NCI-H82 (cell line): ENCODE data around the gene PSMA6.
"Not testable (repeated sequence)": the region's sequence is repeated elsewhere in the genome, so short reads cannot be mapped to it uniquely, and the experiment has no call there.

Source experiments
- DNase-seq: peaks from one replicate; lab custom pipeline; 2025; lab: John Stamatoyannopoulos, UW

The PSMA6 gene

DNA sequence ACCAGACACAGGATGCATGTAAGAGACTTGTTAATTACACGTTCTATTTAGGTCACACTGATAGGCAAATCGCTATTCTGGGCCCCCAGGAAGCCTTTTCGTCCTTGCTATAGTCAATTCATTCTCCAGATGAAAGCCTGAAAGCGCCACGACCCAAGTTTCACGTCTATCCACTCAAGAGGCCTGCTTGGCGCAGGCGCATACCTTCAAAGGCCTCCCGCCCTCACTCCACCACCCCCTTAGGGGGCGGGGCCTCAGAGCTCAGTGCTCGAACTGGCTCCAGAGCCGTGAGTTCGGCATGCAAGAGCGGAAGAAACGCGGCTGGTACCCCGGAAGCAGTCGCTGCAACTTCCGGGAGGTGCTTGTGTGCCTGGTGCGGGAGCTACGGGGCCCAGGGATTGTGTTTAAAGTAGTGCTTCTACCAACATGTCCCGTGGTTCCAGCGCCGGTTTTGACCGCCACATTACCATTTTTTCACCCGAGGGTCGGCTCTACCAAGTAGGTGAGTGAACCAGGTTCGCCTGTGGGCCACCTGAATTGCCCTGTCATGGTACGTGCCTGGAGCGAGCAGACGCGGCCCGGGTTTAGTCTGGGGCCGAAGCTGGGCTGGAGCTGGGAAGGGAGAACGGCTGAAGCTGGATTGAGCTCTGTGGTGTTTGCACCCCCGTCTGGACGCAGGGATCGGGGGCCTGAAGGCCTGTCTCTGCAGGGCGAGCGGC lies at the start of gene PSMA6:
Gene PSMA6, plus strand, starts transcription at position 332 of the 719 bp plus-strand sequence. Its CDS starts 95 bp downstream, at position 427.
- DNase-seq, result peak; percentile 99

DNA sequence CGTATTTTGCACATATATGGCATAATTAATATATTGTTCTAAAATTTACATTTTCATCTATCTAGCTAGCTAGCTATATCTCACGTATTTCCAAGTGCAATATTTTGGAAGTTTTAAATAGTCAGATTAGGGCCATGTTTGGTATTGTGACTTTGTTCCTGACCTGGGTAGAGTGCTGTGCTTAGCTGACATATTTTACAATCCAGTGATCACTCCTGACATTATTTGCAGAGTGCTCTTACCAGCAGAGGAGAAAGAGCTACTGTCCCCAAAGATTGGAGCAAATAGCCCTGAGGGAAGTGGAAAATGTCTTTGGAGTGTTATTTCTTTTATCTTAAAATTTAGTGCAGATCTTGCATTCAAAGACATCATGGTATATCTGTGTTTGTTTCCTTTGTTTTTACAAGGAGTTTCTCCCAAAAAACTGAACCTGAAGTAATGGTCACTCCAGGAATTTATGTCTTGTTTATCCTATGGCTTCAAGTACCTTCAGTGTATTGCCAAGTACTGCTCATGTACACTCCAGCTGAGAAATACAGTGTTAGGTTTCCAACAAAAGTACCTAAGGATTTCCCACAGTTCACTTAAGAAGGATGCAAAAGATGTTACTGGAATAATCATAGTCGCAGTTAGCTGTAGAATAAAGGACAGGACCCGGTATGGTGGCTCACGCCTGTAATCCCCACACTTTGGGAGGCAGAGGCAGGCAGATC lies 49.4 kb upstream of the PSMA6 start:
- no peak for DNase-seq

DNA sequence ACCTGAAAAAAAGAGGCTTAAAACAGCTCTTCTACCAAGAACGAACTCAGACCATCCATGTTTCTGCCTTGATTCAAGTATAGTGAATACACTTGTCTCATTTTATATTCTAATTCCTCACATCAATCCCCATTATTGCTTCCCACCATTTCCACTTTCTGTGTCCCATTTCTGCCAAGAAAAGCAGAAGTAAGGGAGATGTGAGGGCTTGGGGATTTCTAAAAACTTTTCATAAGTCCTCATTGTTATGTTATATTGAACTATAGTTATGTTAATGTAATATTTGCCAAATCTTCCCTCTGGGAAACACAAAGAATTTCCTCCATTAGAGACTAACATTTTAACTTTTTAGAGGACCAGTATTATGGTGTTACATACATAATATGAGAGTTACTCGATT lies 48.2 kb upstream of the PSMA6 start:
- no peak for DNase-seq

GRCh38 chr14:35244542-35244941 lies 47.6 kb upstream of the PSMA6 start:
- DNase-seq, result no peak

GRCh38 chr14:35245051-35245450 lies 47.1 kb upstream of the PSMA6 start:
- no peak for DNase-seq

GRCh38 chr14:35247777-35248475 lies 44.3 kb upstream of the PSMA6 start:
- no peak for DNase-seq

DNA sequence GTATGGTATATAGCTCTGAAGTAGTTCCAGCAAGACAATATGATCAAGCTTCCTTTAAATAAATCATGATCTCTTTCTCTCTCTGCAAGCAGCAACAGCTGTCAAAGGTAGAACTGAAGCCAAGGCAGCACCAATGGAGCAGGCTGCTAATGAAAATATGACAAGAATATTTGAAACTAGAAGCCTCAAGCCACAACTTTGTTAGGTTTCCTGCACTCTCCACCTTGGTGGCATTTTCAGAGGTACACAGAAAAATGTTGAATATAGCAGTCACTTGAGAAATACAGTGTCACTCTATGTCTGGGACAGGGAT lies 43.8 kb upstream of the PSMA6 start:
- no peak for DNase-seq

DNA sequence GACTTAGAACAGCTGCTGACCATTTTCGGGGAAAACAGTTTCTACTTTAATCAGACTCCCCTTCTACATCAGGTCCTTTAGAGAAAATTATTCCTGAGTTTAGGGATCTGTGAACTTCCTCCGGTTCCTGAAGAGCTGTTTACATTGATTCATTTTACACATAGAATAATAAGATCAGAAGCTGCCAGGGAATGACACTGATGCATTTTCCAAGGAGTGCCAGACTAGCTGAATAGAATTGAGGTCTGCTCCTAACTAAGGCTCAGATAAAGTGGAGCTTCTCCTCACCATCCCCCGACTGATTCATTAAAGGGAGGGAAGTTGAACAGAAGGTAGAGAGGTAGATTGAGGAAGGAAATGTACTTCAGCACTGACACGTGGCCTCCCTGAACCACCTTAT lies 41.9 kb upstream of the PSMA6 start:
- DNase-seq, result no peak

DNA sequence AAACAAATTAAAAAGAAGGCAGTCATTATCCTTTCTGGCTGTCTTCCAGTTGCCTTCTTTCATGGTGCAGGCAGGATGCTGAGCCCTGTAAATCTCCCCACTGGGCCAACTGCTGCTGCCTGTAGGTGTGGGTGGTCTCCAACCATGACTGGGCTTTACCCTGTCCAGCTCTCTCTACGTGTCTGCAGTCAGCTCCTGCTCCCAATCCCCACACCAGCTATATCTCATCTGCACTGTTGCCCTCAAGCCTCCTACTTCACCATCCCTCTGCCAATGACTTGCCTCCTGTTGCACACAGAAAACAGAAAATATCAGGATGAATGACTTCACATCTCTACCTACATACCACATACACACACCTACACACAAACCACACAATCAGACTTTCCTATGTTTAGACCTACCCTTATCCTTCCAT lies 39.7 kb upstream of the PSMA6 start:
- no peak for DNase-seq

DNA sequence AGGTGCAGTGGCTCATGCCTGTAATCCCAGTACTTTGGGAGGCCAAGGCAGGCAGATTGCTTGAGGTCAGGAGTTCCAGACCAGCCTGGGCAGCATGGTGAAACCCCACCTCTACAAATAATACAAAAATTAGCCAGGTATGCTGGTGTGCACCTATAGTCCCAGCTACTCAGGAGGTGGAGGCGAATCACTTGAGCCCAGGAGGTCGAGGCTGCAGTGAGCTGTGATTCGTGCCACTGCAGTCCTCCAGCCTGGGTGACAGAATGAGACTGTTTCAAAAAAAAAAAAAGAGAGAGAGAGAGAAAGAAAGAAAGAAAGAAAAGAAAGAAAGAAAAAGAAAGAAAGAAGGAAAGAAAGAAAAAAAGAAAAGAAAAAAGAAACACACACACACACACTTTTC lies 39.1 kb upstream of the PSMA6 start:
- not testable (repeated sequence) for DNase-seq

GRCh38 chr14:35254034-35254622 lies 38.1 kb upstream of the PSMA6 start:
- not testable (repeated sequence) for DNase-seq

DNA sequence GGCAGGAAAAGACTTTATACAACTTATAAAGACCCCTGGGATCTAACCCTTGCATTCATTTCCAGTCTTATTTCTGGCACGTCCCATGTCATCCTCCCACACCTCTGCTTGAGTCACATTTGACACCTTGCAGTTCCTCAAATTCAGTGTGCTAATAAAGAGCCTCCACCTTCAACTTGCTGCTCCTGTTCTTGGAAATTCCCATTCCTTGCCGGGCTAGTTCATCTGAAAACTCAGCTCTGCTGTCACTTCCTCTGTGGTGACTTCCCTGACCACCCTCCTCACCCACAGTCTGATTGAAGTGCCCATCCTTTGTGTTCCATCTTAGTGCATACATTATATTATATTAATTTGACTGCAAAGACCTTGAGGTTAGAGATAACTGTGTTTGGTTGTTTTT lies 37.4 kb upstream of the PSMA6 start:
- no peak for DNase-seq

DNA sequence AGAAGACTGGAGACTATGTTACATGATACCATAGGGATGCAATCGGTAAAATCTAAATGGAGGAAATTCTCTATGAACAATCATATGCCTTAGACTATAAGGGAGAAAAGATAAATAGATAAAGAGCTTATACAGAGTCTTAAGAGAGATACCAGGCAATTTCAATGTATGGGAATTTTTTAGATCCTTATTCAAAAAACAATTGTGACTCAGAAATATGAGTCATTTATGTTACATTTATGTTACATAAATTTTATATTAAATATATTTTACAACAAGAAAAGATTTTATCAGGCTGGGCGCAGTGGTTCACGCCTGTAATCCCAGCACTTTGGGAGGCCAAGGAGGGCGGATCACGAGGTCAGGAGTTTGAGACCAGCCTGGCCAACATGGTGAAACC lies 36.5 kb upstream of the PSMA6 start:
- DNase-seq, result no peak

DNA sequence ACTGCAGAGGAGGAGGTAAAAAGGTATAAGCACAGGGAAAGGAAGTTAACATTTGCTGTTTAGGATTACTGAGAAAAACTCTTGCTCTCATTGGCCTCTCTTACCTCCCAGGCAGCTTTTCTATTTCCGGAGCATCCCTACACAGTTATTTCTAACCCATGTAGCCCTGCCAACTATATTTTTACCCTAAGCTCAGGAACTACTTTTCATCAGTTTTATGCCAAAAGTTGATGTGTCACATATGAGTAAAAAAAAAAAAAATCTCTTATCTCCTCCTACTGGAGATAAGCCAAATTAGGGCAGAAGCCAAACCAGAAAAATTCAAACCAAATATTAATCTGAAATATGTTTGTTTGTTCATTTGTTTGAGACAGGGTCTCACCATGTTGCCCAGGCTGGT lies 34.4 kb upstream of the PSMA6 start:
- DNase-seq, result no peak

GRCh38 chr14:35258420-35258819 lies 33.8 kb upstream of the PSMA6 start:
- DNase-seq, result no peak

GRCh38 chr14:35261774-35262173 lies 30.4 kb upstream of the PSMA6 start:
- no peak for DNase-seq

DNA sequence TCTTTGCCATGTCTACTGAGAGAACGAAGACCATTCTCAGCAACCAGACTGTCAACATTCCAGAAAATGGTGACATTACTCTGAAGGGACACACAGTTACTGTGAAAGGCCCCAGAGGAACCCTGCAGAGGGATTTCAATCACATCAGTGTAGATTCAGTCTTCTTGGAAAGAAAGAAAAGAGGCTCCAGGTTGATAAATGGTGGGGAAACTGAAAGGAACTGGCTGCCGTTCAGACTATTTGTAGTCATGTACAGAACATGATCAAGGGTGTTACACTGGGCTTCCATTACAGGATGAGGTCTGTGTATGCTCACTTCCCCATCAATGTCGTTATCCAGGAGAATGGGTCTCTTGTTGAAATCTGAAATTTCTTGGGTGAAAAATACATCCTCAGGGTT lies 29.7 kb upstream of the PSMA6 start:
- no peak for DNase-seq

DNA sequence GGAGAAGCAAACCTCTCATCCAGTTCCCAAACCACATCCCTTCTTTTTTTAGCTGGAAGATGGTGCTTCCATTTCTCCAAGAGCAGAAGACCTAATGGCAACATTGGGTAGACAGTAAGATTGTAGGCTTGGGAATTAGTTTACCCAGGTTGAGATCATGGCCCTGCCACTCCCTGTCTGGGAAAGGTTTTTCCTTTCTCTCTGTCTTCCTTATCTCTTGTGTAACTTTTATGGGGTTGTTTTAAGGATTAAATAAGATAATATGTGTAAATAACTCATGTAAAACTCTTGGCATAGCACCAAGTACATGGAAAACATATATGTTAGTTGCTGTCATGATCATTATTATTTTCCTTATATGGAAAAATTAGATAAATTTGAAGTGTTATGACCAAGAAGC lies 23.2 kb upstream of the PSMA6 start:
- DNase-seq, result no peak

DNA sequence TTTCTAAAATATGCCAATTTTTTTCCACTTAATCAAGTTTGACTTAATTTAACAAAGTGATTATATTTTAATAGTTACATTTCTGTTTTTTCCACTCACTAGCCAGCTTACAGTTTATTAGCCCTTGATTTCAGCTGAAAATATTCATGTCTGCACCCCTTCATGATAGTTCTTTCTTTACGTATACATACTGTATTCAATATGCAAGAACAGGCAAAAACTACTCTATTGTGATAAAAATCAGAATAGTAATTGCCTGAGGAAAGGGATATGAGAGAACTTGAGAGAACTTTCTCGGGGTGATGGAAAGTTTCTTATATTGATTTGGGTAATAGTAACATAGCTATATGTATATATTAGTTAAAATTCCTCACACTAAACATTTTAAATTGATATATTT lies 17.4 kb upstream of the PSMA6 start:
- no peak for DNase-seq

DNA sequence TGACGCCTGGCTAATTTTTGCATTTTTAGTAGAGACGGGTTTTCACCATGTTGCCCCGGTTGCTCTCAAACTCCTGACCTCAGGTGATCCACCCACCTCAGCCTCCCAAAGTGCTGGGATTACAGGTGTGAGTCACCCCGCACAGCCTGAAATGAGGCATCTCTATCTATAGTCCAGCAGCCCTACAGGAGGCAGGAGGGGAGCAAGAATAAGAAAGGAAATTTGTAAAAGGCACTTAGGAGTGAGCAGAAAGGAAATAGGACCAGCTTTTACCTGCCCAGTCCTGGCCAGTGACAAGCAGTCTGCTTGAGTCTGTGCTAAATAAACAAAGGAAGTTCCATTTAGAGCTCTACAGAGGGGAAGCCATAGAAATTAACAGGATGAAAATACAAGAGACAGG lies 15.0 kb upstream of the PSMA6 start:
- DNase-seq, result no peak

- DNase-seq, result no peak
Observed at GRCh38 chr14:35279369-35279768, 12.8 kb upstream of the PSMA6 start.

GRCh38 chr14:35281341-35281740 lies 10.8 kb upstream of the PSMA6 start:
- DNase-seq, result no peak

DNA sequence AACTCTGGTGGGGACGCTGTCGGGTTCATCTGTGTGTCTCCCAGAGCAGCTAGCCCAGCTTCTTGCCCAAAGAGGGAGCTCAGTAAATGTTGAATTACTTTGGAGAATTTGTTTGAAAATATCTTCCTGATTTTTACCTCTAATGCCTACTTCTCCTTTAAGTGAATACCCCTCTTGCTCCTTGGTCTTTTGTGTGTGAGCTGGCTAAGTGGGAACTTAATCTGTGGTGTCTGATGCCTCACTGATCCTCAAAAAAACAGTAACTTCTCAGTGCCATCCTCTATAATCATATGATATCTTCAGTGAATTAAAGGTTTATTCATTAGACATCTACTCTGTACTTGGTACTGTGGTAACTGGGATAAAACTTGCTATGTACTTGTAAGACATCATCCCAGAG lies 7.7 kb upstream of the PSMA6 start:
- no peak for DNase-seq
